ENCODE measurements around the gene HOMER2. TPM values are rescaled to one million over a fixed set of nuclear protein-coding genes. Genes with fewer than 3 reads are reported as not detected.

The HOMER2 gene
- polyA plus RNA-seq, 1 experiment, result 1.1 TPM

- Histone ChIP-seq H3K27ac (ENCODE audit: low read depth, low read length) (no peak overlapping the region), H3K27me3 (ENCODE audit: control insufficient read depth, insufficient read depth, low read length) (no peaks in the 10 kb centered on the region), H3K9me3 (ENCODE audit: control insufficient read depth, insufficient read depth, low read length) (peaks cover 3% of the 10 kb centered on the region; the same call in 1 of the 2 replicates), H3K4me3 (ENCODE audit: low read depth, low read length) (no peak overlapping the region)
- ChIA-PET CTCF (no interaction called here), POLR2A (interaction anchor here (1.9 kb wide), 1 partner anchor 313 kb away, joined by 4 read pairs; the partner anchor contains the start of gene RPS17)
- no peak for DNase-seq (ENCODE audit: low read depth, low spot score)
- TF ChIP-seq CTCF (IDR thresholded peaks at IDR 0.05; ENCODE audit: low read depth, low read length), result no peak
These were observed 99.5 kb downstream of the HOMER2 start for GRCh38 chr15:82852941-82853561.

- H3K27me3 ChIP-seq (ENCODE audit: control insufficient read depth, insufficient read depth, low read length), result no peaks in the 10 kb centered on the region
- peaks cover 3% of the 10 kb centered on the region; the same call in 1 of the 2 replicates for H3K9me3 ChIP-seq (ENCODE audit: control insufficient read depth, insufficient read depth, low read length)
- CTCF ChIA-PET, result interaction anchor here (1.5 kb wide), 1 partner anchor 148 kb away, joined by 3 read pairs; no protein-coding TSS in a partner anchor
- H3K4me3 ChIP-seq (ENCODE audit: low read depth, low read length), result no peak overlapping the region
- no peak overlapping the region for H3K27ac ChIP-seq (ENCODE audit: low read depth, low read length)
- no peak for TF ChIP-seq CTCF (IDR thresholded peaks at IDR 0.05; ENCODE audit: low read depth, low read length)
- DNase-seq (ENCODE audit: low read depth, low spot score), result no peak
- POLR2A ChIA-PET, result interaction anchor here (0.6 to 1.9 kb wide), 3 partner anchors 10 to 312 kb away, joined by 4 to 6 read pairs (median 5); partner anchors contain the start of gene RPS17
These were observed 100.5 kb downstream of the HOMER2 start for GRCh38 chr15:82851981-82852511.

GRCh38 chr15:82851306-82851850 is 101.1 kb downstream of the HOMER2 start:
- ChIA-PET CTCF (interaction anchor here (1.5 kb wide), 1 partner anchor 149 kb away, joined by 3 read pairs; no protein-coding TSS in a partner anchor), POLR2A (interaction anchor here (0.6 to 1.9 kb wide), 3 partner anchors 9 to 311 kb away, joined by 4 to 6 read pairs (median 5); partner anchors contain the start of gene RPS17)

DNA sequence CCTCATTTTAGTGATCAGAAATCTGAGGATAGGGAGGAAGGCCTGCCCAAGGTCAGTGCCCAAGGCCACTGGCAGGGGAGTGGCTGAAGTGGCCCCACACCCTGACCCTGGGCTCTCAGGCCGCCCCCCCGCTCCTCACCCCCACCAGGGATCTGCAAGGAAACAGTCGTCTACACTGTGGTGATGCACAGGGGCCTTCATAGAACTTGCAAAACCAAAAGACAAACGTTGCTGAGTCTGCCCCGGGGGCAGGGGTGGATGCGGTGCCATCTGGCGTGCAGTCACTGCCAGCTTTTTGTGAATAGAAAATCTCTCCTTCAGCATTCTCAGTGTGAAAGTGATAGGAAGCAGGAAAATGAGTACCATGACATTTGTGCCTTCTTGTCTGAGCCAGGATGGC is 101.8 kb downstream of the HOMER2 start:
- POLR2A ChIA-PET, result no interaction called here
- TF ChIP-seq CTCF (IDR thresholded peaks at IDR 0.05; ENCODE audit: low read depth, low read length), result no peak
- Histone ChIP-seq H3K4me3 (ENCODE audit: low read depth, low read length) (no peak overlapping the region), H3K27ac (ENCODE audit: low read depth, low read length) (no peak overlapping the region), H3K9me3 (ENCODE audit: control insufficient read depth, insufficient read depth, low read length) (peaks cover 3% of the 10 kb centered on the region; the same call in 1 of the 2 replicates), H3K27me3 (ENCODE audit: control insufficient read depth, insufficient read depth, low read length) (no peaks in the 10 kb centered on the region)
- DNase-seq (ENCODE audit: low read depth, low spot score), result no peak
- CTCF ChIA-PET, result interaction anchor here (0.5 to 1.5 kb wide), 2 partner anchors 149 to 1421 kb away, joined by 3 read pairs; no protein-coding TSS in a partner anchor

More at GRCh38 chr15:82851306-82851850, 101.1 kb downstream of the HOMER2 start:
- Histone ChIP-seq H3K9me3 (ENCODE audit: control insufficient read depth, insufficient read depth, low read length) (peaks cover 3% of the 10 kb centered on the region; the same call in 1 of the 2 replicates), H3K27ac (ENCODE audit: low read depth, low read length) (no peak overlapping the region), H3K4me3 (ENCODE audit: low read depth, low read length) (no peak overlapping the region), H3K27me3 (ENCODE audit: control insufficient read depth, insufficient read depth, low read length) (no peaks in the 10 kb centered on the region)
- TF ChIP-seq CTCF (IDR thresholded peaks at IDR 0.05; ENCODE audit: low read depth, low read length), result no peak
- no peak for DNase-seq (ENCODE audit: low read depth, low spot score)
